Peyer's patch (tissue), 4 donors: ENCODE results near the gene NBPF26. TPM values are rescaled to one million over a fixed set of nuclear protein-coding genes. Genes with fewer than 3 reads are reported as not detected.
A peak's percentile ranks its signal among the peaks of the same experiment; 100 is the strongest.
"Not testable (repeated sequence)": the region's sequence is repeated elsewhere in the genome, so short reads cannot be mapped to it uniquely, and the experiment has no call there.

ENCODE experiments used
- DNase-seq, 3 donors: peaks; one replicate each; pipeline ENCODE4 v3.0.0-alpha.2; 2017 to 2019
- H3K27ac ChIP-seq, 4 donors: fragments of 200-600 bp; sonication (generic); one replicate each; pipeline ENCODE4 v1.5.1; 2016 to 2019
- H3K27me3 ChIP-seq, 2 donors: fragments of 200-600 bp; sonication (generic); one replicate each; pipeline ENCODE4 v1.5.1; 2019
- H3K36me3 ChIP-seq, 3 donors: fragments of 200-600 bp; sonication (generic); one replicate each; pipeline ENCODE4 v1.5.1; 2016 to 2019
- H3K4me1 ChIP-seq, 4 donors: fragments of 200-600 bp; sonication (generic); one replicate each; pipeline ENCODE4 v1.5.1; 2016 to 2019
- H3K4me3 ChIP-seq, 4 donors: fragments of 200-600 bp; sonication (generic); 1 replicate in 3 of 4; 2 replicates in 1 of 4; pipeline ENCODE4 v1.5.1; 2016 to 2019; ENCODE audit warnings: mild to moderate bottlenecking in 1 of 4
- H3K9me3 ChIP-seq, 4 donors: fragments of 200-600 bp; sonication (generic); one replicate each; pipeline ENCODE4 v1.5.1; 2016 to 2019; ENCODE audit warnings: mild to moderate bottlenecking in 1 of 4
- total RNA-seq, 4 donors: library from RNA; depleted of rRNA; stranded (reverse); fragments of >200 nt; gene quantifications; one replicate each; pipeline ENCODE4 v1.1.0, GENCODE V29; 2016

NBPF26 gene
- 10 to 100 TPM in 3 of 4 donors, 1 to 10 TPM in 1; 8.9 to 95.7 (median 18.2) TPM for total RNA-seq

- Histone ChIP-seq H3K27ac (peak within 1 kb of the TSS in 2 of 4 donors; percentile 82 to 84), H3K4me3 (peak within 1 kb of the TSS in 2 of 4 donors; percentile 76 to 78)
- H3K4me1 ChIP-seq, H3K27me3 ChIP-seq, H3K36me3 ChIP-seq, H3K9me3 ChIP-seq: not testable (repeated sequence)
- peak in 2 of 3 donors; percentile 71 to 78 for DNase-seq
Measured at GRCh38 chr1:120723715-120724402, at the start of gene NBPF26. NBPF26 (plus strand) TSS chr1:120723945.

GRCh38 chr1:120680106-120680819 is 43.5 kb upstream of the NBPF26 start:
- H3K9me3 ChIP-seq, H3K36me3 ChIP-seq, H3K27ac ChIP-seq, DNase-seq, H3K4me1 ChIP-seq, H3K27me3 ChIP-seq, H3K4me3 ChIP-seq: not testable (repeated sequence)

DNA sequence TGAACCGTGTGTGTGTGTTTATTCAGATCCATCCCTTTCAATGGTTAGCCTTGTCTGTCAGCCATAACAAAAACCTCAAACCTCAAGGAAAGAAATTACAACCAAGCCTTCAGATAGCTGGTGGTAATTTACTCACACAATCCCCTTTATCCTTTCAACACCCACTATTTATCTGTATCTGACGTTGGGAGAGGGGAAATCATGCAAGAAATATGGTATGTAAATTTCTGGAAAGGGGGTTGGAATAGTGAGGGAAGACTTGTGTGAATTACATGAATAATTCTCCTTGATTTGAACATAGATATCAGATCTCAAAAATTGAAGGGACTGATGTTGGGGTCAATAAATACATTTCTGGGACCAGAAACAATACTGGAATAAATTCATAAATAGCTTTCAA is 42.8 kb upstream of the NBPF26 start:
- H3K27me3 ChIP-seq, H3K4me1 ChIP-seq, H3K9me3 ChIP-seq, H3K4me3 ChIP-seq, DNase-seq, H3K27ac ChIP-seq, H3K36me3 ChIP-seq: not testable (repeated sequence)

DNA sequence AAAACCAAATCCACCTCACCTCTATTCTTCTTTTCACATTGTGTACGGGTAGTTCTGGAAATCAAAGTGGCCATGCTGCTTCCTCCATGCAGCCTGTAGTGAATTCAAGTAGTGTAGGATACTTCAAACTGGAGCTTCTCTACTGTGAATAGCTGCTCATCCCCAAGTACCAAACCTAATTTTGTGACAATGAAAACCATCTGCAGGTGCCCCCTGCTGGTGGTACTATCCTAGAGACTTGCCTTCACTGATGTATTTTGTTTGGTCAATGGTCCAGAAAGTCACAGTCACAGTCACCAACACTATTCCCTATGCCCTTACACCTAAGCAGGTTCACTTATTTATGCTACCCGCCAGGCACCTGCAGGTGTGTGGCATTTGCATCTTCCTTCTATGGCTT is 39.3 kb upstream of the NBPF26 start:
- not testable (repeated sequence) for H3K27ac ChIP-seq, H3K4me3 ChIP-seq, H3K4me1 ChIP-seq, DNase-seq, H3K36me3 ChIP-seq, H3K27me3 ChIP-seq, H3K9me3 ChIP-seq

GRCh38 chr1:120685622-120686021 is 38.1 kb upstream of the NBPF26 start:
- H3K36me3 ChIP-seq, H3K27ac ChIP-seq, H3K4me3 ChIP-seq, H3K4me1 ChIP-seq, H3K27me3 ChIP-seq, DNase-seq, H3K9me3 ChIP-seq: not testable (repeated sequence)

DNA sequence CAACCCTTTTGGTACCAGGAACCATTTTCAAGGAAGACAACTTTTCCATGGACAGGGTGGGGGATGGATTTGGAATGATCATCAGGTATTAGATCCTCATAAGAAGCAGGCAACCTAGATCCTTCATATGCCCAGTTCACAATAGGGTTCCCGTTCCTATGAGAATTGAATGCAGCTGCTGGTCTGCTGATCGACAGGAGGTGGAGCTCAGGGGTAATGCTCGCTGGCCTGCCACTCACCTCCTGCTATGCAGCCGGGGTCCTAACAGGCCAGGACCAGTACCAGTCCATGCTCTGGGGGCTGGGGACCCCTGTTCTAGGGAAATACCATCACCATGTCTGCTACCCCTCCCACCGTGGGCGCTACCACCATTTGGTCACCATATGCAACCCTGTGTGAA is 36.5 kb upstream of the NBPF26 start:
- H3K27ac ChIP-seq, H3K9me3 ChIP-seq, H3K4me3 ChIP-seq, H3K36me3 ChIP-seq, H3K4me1 ChIP-seq, DNase-seq, H3K27me3 ChIP-seq: not testable (repeated sequence)

GRCh38 chr1:120700807-120701562 is 22.8 kb upstream of the NBPF26 start:
- H3K27ac ChIP-seq, H3K27me3 ChIP-seq, H3K9me3 ChIP-seq, H3K36me3 ChIP-seq, DNase-seq, H3K4me1 ChIP-seq: not testable (repeated sequence)
- H3K4me3 ChIP-seq = peak overlapping the region in 1 of 4 donors; percentile 35

DNA sequence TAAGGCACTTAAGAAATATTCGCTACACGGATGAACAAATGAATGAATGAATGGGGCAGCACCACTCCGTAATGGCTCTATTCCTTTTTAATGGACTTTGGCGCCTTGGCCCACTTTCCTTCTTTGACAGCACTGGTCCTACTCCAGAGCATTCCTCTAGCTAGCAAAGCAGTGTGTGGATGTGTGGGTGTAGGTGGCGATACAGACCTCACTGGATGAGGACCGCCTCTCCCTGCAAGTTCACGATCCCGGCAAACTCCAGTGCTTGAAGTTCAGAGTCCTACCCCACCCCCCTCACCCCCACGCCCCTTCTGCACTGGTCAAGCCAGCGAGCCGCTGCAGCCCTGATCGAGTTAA is 409 bp upstream of the NBPF26 start:
- not testable (repeated sequence) for H3K4me1 ChIP-seq, H3K36me3 ChIP-seq, DNase-seq, H3K9me3 ChIP-seq, H3K27me3 ChIP-seq
- Histone ChIP-seq H3K4me3 (peak overlapping the region in 2 of 4 donors; percentile 76 to 78), H3K27ac (peak overlapping the region in 1 of 4 donors; percentile 84)

GRCh38 chr1:120724507-120724906 is 762 bp downstream of the NBPF26 start:
- peak overlapping the region in 2 of 4 donors; percentile 82 to 84 for H3K27ac ChIP-seq
- not testable (repeated sequence) for H3K4me1 ChIP-seq, H3K27me3 ChIP-seq, H3K36me3 ChIP-seq, H3K9me3 ChIP-seq
- peak overlapping the region in 2 of 4 donors; percentile 76 to 78 for H3K4me3 ChIP-seq
- DNase-seq = peak in 1 of 3 donors; percentile 16

DNA sequence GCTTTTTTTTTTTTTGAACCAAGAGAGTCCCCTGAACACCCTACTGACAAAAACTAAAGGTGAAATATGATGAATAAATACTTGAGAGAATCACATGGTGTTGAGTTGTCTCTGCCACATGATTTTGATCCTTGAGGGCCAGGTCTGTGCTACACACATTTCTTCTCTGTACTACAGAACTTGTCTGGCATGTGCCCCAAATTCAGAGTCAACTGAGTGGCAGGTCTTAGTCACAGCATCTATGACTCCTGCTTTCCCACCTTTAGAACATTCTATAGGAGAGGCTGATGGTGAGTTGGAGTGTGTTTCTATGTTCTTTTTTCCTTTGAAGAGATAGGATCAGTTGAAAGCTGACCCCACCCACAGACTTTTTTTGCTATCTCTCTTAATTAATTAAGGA is 5.1 kb downstream of the NBPF26 start:
- not testable (repeated sequence) for H3K27ac ChIP-seq, H3K4me3 ChIP-seq, H3K27me3 ChIP-seq, DNase-seq, H3K9me3 ChIP-seq, H3K4me1 ChIP-seq, H3K36me3 ChIP-seq

- not testable (repeated sequence) for H3K4me1 ChIP-seq, H3K9me3 ChIP-seq, H3K4me3 ChIP-seq, H3K27me3 ChIP-seq, H3K27ac ChIP-seq, H3K36me3 ChIP-seq
- DNase-seq = peak in 1 of 3 donors; percentile 10
Measured at GRCh38 chr1:120769090-120769489, 45.3 kb downstream of the NBPF26 start.

- not testable (repeated sequence) for H3K27me3 ChIP-seq, H3K36me3 ChIP-seq, DNase-seq, H3K27ac ChIP-seq, H3K4me1 ChIP-seq, H3K4me3 ChIP-seq, H3K9me3 ChIP-seq
Measured at GRCh38 chr1:120805452-120805851, 81.7 kb downstream of the NBPF26 start.
